MM.1S (cell line): ENCODE results near the gene C10orf90.

Experiments
- CTCF ChIP-seq: fragments of 300-600 bp; sonication (generic); IDR thresholded peaks from 2 replicates; pipeline ENCODE4 v1.5.1; 2016; ENCODE audit warnings: antibody characterized with exemption, low read length, mixed read lengths
- EZH2 ChIP-seq: fragments of 300-600 bp; sonication (generic); optimal IDR thresholded peaks from 2 replicates; pipeline ENCODE3; 2017; ENCODE audit warnings: low read depth, mild to moderate bottlenecking, antibody characterized with exemption, low read length, mixed read lengths

GRCh38 chr10:126392068-126392467 is 278.4 kb downstream of the C10orf90 start:
- TF ChIP-seq EZH2 = no peak
- no peak for TF ChIP-seq CTCF
